SK-N-SH treated with all-trans-retinoic acid at 6 μM for 48 hours (cell line): ENCODE measurements around the gene TESK1.

ENCODE experiments used
- ATAC-seq: fragments of 200-7000 bp; cut with Tn5 transposase; 3 replicates; pipeline ENCODE4 v1.9.1; 2020; ENCODE audit warnings: mild to moderate bottlenecking, moderate library complexity
- ARNTL ChIP-seq: fragments of 450-650 bp; formaldehyde crosslinking; IDR thresholded peaks from 2 replicates; pipeline ENCODE4 v1.5.0; 2020; ENCODE audit warnings: low read depth, mild to moderate bottlenecking, moderate library complexity, borderline replicate concordance
- BACH2 ChIP-seq: fragments of 250-450 bp; sonication (Bioruptor Pico); IDR thresholded peaks from 2 replicates; pipeline ENCODE4 v1.9.0; 2021; ENCODE audit warnings: mild to moderate bottlenecking, borderline replicate concordance
- ESRRG ChIP-seq: fragments of 250-450 bp; sonication (Bioruptor Pico); IDR thresholded peaks from 2 replicates; pipeline ENCODE4 v1.6.1; 2021; ENCODE audit warnings: mild to moderate bottlenecking
- GLIS3 ChIP-seq: fragments of 250-450 bp; sonication (Bioruptor Pico); IDR thresholded peaks from 2 replicates; pipeline ENCODE4 v1.5.0; 2020; ENCODE audit warnings: mild to moderate bottlenecking, moderate library complexity
- ISL1 ChIP-seq: fragments of 250-450 bp; sonication (Bioruptor Pico); IDR thresholded peaks from 2 replicates; pipeline ENCODE4 v2.1.2; 2022; ENCODE audit warnings: mild to moderate bottlenecking, moderate library complexity
- OSR1 ChIP-seq: fragments of 250-450 bp; sonication (Bioruptor Pico); IDR thresholded peaks from 2 replicates; pipeline ENCODE4 v1.8.0; 2022; ENCODE audit warnings: moderate library complexity, mild to moderate bottlenecking, inconsistent platforms
- PPARA ChIP-seq: fragments of 250-450 bp; sonication (Bioruptor Pico); IDR thresholded peaks from 2 replicates; pipeline ENCODE4 v1.5.0; 2020; ENCODE audit warnings: mild to moderate bottlenecking, borderline replicate concordance
- RARB ChIP-seq: fragments of 250-450 bp; sonication (Bioruptor Pico); IDR thresholded peaks from 2 replicates; pipeline ENCODE4 v1.8.0; 2021; ENCODE audit warnings: mild to moderate bottlenecking, moderate library complexity
- SNAI2 ChIP-seq: fragments of 250-450 bp; sonication (Bioruptor Pico); IDR thresholded peaks from 2 replicates; pipeline ENCODE4 v1.5.0; 2020; ENCODE audit warnings: mild to moderate bottlenecking, moderate library complexity
- TCF4 ChIP-seq: fragments of 250-450 bp; sonication (Bioruptor Pico); IDR thresholded peaks from 2 replicates; pipeline ENCODE4 v1.8.0; 2021; ENCODE audit warnings: mild to moderate bottlenecking, moderate library complexity, borderline replicate concordance
- ZC3H10 ChIP-seq: fragments of 250-450 bp; sonication (Bioruptor Pico); IDR thresholded peaks from 2 replicates; pipeline ENCODE4 v1.5.1; 2021; ENCODE audit warnings: mild to moderate bottlenecking, moderate library complexity
- ZFP30 ChIP-seq: fragments of 450-650 bp; formaldehyde crosslinking; IDR thresholded peaks from 2 replicates; pipeline ENCODE4 v1.5.0; 2022; ENCODE audit warnings: mild to moderate bottlenecking, moderate library complexity
- ZNF565 ChIP-seq: fragments of 450-650 bp; formaldehyde crosslinking; conservative IDR thresholded peaks from 2 replicates; pipeline ENCODE4 v1.5.0; 2020; ENCODE audit warnings: low read depth, mild to moderate bottlenecking, moderate library complexity
- ZNF70 ChIP-seq: fragments of 450-650 bp; formaldehyde crosslinking; IDR thresholded peaks from 2 replicates; pipeline ENCODE4 v1.5.0; 2020; ENCODE audit warnings: mild to moderate bottlenecking, moderate library complexity
- ZNF8 ChIP-seq: fragments of 450-650 bp; formaldehyde crosslinking; IDR thresholded peaks from 2 replicates; pipeline ENCODE4 v1.5.0; 2020; ENCODE audit warnings: mild to moderate bottlenecking, moderate library complexity
- TF ChIP-seq, protein P1 (sequence below): fragments of 250-450 bp; sonication (Bioruptor Pico); IDR thresholded peaks from 2 replicates; pipeline ENCODE4 v1.5.1; 2021; ENCODE audit warnings: mild to moderate bottlenecking, moderate library complexity
- TF ChIP-seq, protein P2 (sequence below): fragments of 250-450 bp; sonication (Bioruptor Pico); IDR thresholded peaks from 2 replicates; pipeline ENCODE4 v1.5.0; 2020; ENCODE audit warnings: mild to moderate bottlenecking, moderate library complexity
- TF ChIP-seq, protein P3 (sequence below): fragments of 250-450 bp; sonication (Bioruptor Pico); IDR thresholded peaks from 2 replicates; pipeline ENCODE4 v1.5.1; 2020; ENCODE audit warnings: low read depth, mild to moderate bottlenecking, moderate library complexity
- TF ChIP-seq, protein P4 (sequence below): fragments of 250-450 bp; sonication (Bioruptor Pico); IDR thresholded peaks from 2 replicates; pipeline ENCODE4 v1.8.0; 2020; ENCODE audit warnings: mild to moderate bottlenecking, moderate library complexity, borderline replicate concordance

TESK1 gene

DNA sequence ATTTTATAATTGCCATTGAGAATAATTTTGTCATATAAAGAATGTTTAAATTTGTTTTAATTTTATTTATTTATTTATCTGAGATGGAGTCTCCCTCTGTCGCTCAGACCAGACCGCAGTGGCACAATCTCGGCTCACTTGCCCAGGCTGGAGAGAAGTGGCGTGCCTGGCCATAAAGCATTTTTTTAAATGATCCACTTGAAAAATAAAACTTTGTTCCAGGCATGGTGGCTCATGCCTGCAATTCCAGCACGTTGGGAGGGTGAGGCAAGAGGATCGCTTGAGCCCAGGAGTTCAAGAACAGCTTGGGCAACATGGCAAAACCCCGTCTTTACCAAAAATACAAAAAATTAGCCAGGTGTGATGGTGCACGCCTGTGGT lies 47.8 kb downstream of the TESK1 start (continued):
- TF ChIP-seq, protein P1, sequence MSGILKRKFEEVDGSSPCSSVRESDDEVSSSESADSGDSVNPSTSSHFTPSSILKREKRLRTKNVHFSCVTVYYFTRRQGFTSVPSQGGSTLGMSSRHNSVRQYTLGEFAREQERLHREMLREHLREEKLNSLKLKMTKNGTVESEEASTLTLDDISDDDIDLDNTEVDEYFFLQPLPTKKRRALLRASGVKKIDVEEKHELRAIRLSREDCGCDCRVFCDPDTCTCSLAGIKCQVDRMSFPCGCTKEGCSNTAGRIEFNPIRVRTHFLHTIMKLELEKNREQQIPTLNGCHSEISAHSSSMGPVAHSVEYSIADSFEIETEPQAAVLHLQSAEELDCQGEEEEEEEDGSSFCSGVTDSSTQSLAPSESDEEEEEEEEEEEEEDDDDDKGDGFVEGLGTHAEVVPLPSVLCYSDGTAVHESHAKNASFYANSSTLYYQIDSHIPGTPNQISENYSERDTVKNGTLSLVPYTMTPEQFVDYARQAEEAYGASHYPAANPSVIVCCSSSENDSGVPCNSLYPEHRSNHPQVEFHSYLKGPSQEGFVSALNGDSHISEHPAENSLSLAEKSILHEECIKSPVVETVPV: no peak

DNA sequence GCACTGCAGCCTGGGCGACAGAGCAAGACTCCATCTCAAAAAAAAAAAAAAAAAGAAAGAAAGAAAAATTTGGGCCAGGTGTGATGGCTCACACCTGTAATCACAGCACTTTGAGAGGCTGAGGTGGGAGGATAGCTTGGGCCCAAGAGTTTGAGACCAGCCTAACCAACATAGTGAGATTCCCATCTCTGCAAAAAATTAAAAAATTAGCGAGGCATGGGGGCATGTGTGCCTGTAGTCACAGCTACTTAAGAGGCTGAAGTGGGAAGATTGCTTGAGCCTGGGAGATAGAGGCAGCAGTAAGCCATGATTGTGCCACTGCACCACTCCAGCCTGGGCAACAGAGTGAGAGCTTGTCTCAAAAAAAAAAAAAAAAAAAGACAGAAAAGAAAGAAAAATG lies 48.5 kb downstream of the TESK1 start:
- no peak for ATAC-seq
- TF ChIP-seq OSR1 (CRISPR knock-in tag): no peak
- TF ChIP-seq, protein P2, sequence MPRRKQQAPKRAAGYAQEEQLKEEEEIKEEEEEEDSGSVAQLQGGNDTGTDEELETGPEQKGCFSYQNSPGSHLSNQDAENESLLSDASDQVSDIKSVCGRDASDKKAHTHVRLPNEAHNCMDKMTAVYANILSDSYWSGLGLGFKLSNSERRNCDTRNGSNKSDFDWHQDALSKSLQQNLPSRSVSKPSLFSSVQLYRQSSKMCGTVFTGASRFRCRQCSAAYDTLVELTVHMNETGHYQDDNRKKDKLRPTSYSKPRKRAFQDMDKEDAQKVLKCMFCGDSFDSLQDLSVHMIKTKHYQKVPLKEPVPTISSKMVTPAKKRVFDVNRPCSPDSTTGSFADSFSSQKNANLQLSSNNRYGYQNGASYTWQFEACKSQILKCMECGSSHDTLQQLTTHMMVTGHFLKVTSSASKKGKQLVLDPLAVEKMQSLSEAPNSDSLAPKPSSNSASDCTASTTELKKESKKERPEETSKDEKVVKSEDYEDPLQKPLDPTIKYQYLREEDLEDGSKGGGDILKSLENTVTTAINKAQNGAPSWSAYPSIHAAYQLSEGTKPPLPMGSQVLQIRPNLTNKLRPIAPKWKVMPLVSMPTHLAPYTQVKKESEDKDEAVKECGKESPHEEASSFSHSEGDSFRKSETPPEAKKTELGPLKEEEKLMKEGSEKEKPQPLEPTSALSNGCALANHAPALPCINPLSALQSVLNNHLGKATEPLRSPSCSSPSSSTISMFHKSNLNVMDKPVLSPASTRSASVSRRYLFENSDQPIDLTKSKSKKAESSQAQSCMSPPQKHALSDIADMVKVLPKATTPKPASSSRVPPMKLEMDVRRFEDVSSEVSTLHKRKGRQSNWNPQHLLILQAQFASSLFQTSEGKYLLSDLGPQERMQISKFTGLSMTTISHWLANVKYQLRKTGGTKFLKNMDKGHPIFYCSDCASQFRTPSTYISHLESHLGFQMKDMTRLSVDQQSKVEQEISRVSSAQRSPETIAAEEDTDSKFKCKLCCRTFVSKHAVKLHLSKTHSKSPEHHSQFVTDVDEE: no peak
- TF ChIP-seq, protein P3, sequence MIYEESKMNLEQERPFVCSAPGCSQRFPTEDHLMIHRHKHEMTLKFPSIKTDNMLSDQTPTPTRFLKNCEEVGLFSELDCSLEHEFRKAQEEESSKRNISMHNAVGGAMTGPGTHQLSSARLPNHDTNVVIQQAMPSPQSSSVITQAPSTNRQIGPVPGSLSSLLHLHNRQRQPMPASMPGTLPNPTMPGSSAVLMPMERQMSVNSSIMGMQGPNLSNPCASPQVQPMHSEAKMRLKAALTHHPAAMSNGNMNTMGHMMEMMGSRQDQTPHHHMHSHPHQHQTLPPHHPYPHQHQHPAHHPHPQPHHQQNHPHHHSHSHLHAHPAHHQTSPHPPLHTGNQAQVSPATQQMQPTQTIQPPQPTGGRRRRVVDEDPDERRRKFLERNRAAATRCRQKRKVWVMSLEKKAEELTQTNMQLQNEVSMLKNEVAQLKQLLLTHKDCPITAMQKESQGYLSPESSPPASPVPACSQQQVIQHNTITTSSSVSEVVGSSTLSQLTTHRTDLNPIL (CRISPR knock-in tag): no peak

DNA sequence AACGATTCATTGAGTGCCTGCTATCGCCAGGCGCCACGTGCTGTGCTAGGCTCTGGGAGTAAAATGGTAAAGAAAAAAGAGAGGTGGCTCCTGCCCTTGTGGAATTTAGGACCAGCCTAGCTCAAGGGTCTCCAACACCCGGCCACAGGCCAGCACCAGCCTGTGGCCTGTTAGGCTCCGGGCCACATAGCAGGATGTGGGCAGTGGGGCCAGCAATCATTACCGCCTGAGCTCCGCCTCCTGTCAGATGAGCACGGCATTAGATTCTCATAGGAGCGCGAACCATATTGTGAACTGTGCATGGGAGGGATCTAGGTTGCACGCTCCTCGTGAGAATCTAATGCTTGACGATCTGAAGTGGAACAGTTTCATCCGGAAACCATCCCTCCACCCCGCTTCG lies 51.3 kb downstream of the TESK1 start:
- no peak for TF ChIP-seq ZFP30 (CRISPR knock-in tag)
- TF ChIP-seq, protein P2: no peak
- TF ChIP-seq OSR1 (CRISPR knock-in tag): no peak
- TF ChIP-seq, protein P4, sequence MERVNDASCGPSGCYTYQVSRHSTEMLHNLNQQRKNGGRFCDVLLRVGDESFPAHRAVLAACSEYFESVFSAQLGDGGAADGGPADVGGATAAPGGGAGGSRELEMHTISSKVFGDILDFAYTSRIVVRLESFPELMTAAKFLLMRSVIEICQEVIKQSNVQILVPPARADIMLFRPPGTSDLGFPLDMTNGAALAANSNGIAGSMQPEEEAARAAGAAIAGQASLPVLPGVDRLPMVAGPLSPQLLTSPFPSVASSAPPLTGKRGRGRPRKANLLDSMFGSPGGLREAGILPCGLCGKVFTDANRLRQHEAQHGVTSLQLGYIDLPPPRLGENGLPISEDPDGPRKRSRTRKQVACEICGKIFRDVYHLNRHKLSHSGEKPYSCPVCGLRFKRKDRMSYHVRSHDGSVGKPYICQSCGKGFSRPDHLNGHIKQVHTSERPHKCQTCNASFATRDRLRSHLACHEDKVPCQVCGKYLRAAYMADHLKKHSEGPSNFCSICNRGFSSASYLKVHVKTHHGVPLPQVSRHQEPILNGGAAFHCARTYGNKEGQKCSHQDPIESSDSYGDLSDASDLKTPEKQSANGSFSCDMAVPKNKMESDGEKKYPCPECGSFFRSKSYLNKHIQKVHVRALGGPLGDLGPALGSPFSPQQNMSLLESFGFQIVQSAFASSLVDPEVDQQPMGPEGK (CRISPR knock-in tag): no peak
- TF ChIP-seq, protein P3 (CRISPR knock-in tag): no peak
- TF ChIP-seq ZNF565 (CRISPR knock-in tag): no peak
- TF ChIP-seq ZNF70 (CRISPR knock-in tag): no peak
- no peak for TF ChIP-seq ESRRG (CRISPR knock-in tag)
- no peak for TF ChIP-seq PPARA
- TF ChIP-seq ZNF8 (CRISPR knock-in tag): no peak
- no peak for TF ChIP-seq SNAI2
- no peak for TF ChIP-seq RARB (CRISPR knock-in tag)
- TF ChIP-seq ZC3H10 (CRISPR knock-in tag): no peak
- TF ChIP-seq ISL1 (CRISPR knock-in tag): no peak
- TF ChIP-seq BACH2 (CRISPR knock-in tag): no peak
- no peak for TF ChIP-seq ARNTL (CRISPR knock-in tag)
- TF ChIP-seq GLIS3: no peak
- no peak for TF ChIP-seq TCF4 (CRISPR knock-in tag)
- ATAC-seq: no peak
